ENCODE results near the gene CHD6.
A peak's percentile ranks its signal among the peaks of the same experiment; 100 is the strongest.

Gene CHD6

DNA sequence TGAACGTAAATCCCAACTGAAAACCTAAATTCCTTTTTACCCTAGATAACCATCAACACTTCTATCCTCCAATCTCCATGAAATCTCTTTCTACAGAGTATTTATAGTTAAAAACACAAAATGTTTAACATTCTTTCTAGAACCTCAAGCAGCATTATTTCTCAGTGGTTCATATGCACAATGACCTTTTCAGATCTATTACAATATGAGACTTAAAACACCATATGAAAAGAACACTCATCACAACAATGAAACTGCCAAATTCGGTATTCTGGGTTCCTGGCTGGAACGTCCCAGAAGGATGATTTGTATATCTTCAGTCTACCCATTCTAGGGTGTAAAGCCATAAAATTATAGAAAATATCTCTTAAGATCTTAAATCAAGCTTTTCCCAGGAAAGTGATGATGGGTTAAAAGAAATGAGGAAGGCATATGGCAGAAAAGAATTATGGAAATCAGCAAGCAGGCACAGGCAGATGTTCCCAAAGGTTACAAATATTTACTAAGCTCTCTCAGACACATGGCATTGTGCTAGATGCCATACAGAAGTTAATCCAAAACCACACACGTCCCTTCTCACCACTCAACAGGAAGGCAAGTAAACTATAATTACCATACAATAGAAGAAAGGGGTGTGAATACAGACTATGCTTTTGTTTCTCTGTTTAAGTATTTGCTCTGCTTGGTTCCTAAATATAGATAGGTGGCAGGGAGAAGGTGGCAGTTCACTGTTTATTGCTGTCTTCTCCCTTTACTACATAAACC lies 118.0 kb downstream of the CHD6 start:
- DNase-seq: no peak

DNA sequence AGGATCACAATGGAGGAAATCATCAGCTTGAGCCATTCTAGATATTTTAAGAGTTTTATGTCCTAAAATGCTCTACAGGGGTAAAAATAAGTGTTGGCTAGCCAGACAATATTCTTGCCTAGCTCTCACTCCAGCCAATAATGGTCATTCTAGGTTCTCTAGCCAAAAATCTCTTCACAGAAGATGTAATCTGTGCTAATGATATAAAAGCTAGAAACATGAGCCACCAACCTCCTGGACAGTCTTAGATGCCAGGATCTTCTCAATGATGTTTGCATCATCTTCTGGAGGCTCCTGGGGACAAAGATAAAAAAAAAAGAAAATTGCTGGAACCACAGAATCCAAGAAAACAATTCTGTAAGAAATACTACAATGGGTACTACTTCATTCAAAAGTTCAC lies 119.1 kb downstream of the CHD6 start:
- DNase-seq: no peak

DNA sequence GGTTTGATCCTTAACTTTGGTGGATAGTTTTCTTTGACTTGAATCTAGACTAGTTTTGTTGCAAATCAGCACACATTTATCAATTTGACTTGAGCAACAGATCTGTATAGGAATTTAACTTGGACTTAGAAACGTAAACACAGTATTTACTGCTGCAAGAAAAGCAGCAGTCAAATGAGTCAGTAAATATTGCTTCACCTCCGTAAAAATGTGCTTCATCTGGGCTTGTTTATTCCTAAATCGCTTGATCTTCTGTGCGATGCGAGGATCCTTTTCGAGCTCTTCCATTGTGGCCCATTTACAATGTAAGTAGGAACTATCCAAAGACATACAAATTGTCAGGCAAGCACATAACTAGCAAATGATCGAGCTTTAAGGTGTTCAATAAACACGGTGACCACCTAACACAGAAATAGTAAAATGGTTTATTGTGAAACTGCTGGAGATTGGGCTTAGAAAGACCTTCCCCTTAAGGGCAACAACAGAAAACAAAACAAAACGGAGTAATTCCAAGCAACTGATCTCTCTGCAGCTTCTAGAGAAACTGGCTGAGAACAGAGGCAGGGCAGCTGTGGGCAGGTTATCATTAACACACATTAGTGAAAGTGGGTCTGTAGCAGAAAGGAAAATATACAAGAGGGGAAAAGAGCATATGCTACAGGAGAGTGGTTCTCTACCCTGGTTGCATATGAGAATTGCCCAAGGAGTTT lies 120.8 kb downstream of the CHD6 start:
- DNase-seq: no peak

DNA sequence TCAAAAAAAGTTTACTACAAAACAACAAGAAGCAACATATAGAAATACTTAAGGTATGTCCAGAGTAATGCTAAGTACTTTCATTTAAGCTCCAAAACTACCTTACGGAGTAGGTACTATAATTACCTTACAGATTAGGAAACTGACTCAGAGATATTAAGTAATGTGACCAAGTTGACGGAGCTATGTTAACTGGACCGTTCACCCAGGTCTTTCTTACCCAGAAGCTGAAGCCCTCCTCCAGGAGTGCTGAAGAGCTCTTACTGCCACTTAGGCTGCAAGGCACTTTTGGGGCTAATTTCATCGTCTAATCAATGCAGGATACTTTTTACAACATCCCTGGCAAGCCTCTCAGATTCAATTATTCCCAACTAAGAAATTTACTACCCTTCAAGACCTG lies 123.7 kb downstream of the CHD6 start:
- peak; percentile 60 for DNase-seq

DNA sequence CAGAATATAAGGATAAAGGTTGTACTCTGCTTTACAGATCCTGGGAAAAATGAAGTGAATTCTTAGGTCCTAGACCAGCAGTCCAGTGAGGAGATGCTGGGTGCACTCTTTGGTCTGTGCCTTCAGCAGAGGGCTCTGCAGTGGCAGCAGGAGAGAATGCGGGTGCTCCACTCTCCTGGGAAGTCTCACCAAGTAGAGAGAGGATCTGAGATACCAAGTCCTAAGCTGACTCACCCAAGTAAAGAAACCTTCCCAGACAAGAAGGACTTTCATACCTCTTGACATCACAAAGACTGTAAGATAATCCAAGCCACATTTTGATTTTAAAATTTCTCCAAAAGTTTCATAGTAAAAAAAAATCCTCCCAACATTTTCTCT lies 134.6 kb downstream of the CHD6 start:
- no peak for DNase-seq

DNA sequence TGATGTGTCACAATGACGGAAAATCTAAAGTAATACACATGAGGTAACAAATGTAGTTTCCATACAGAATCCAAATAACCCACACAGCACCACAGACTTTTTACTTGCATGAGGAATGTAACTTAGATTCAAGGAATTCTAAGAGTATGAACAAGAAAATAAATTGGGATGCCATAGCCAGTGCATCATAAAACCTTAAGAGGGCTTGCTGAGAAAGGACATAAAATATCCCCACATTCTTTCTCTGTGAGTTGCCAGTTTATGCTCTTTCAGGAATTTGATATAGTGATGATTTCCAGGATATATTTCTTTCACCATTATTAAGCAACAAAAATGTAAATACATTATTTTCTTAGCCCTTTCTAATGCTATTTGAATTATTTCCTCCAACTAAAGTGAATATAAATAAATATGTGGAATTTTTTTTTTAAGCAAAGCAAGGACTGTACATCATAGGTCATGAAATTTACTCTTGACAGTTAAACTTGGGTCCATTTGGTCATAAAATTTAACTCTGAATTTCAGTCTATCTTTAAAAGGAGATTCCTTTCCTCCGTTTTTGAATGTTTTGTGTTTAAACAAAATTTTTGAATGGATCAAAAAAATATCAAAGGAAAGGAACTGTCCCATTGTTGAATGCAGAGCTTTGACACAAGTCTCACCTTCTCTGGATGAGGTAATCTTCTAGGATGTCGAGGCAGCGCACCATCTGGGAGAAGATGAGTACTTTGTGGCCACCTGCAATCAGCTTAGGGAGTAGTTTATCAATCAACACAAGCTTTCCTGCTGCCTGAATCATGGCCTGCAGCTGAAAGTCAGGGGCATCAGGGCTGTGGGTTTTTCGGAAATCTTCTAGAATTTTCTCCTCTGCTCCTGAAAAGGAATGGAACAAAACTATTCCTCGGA lies 135.3 kb downstream of the CHD6 start:
- DNase-seq: no peak

DNA sequence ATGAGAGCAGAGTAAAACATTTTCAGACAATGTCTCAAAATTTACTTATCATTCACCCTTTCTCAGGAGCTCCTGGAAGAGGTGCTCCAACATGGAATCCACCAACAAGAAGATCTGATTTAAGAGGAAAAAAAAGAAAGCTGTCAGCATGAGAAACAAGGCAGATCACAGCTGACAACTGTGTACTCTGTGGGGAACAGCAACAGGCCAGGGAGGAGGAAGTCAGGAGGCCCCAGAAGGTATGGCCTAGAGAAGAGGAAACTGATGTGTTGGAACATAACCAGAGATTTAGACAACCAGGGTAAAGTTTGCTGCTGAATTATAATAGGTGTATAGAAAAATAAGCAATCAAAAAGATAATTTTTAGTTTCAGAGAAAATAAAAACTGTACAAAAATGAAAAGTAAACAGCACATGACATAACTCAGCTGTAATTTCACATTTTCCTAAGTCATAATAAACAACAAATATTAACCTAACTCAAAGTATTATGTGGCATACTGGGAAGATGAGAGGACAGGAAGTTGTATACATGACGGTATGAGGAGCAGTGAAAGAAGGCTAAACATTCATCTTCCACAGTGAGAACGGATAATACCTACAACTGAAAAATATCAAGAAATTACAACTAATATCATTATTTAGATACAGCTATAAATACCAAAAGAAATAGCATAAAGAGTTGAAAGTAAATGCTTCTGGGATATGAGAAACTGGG lies 138.0 kb downstream of the CHD6 start:
- DNase-seq: no peak

DNA sequence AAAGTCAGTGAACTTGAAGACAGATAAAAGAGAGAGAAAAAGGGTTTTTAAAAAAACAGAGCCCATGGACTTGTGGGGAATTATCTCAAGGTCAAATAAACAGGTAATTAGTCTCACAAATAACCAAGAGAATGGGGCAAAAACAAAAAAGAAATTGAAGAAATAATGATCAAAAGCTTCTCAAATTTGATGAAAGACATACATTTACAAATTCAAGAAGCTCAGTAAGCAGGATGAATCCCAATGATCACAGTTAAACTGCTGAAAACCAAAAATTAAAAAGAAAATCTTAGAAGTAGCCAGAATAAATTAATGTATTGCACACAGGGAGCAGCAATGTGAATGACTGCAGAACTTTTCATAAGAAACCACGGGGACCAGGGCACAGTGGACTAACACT lies 139.1 kb downstream of the CHD6 start:
- no peak for DNase-seq

DNA sequence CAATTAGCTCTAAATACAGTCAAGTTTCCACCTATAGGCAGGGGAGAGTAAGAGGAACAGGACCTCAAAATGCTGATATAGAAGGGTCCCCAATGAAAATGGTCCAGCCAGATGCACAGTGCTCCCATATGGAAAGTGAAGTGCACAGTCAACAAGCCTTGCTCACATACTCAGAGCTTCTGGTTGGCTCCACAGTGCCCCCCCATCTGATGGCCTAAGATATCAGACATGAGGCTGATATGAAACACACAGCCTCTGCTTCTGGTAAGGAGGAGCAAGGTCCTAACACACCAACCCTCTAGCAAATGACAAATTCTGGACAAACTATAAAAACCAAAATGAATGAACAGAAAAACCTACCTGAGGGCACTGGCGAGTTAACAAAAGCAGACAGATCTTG lies 140.2 kb downstream of the CHD6 start:
- no peak for DNase-seq

DNA sequence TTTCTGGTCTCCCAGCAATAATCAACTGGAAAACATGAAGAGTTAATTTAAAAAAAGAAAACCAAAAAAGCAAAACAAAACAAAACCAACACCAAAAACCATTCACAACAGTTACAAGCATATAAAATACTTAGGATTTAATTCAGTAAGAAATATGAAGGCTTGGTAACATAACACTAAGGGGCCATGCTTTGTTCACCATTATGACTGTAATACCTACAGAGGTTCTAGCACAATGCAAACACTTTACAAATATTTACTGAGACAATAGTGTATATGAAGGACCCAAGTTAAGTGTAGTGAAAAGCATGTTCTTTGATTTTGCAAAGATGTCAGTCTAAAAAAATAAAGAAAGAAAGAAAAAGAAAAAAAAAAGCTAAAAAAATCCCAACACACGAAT lies 141.7 kb downstream of the CHD6 start:
- no peak for DNase-seq

DNA sequence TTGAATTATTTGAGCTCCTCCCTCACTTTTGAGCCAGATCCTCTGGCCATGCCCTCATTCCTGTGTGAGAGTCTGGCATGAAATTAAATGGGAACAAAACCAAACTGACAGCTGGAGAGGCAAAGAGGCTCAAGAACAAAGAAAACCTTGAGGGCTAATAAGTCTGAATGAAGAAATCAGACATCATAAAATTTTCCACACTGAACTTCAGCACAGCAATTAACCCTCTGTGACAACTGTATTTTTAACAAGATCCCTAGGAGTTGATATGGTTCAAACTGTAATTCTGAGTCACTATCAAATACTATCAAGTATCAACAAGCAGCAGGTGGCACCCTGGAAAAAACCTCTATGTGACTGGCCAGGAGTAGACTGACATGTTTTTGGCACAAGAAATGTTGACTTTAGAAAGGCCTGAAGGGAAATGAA lies 142.2 kb downstream of the CHD6 start:
- DNase-seq: peak; percentile 67

DNA sequence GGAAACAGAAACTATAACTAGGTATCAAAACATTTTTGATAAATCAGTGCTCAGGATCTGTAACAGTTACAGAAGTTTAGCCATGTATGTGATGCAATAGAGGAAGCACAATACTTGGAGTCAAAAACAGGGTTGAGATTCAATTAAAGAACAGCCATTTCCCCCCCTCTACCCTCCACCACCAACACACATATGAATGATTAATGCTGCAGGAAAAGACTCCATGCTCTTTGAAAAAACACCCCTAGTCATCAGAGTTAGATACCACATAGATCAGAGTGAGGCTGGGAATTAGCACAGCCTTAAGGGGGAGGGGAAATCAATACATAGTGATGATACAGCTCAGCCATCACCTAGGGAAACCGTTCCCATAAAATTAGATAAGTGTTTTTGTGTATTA lies 142.7 kb downstream of the CHD6 start:
- DNase-seq: no peak

DNA sequence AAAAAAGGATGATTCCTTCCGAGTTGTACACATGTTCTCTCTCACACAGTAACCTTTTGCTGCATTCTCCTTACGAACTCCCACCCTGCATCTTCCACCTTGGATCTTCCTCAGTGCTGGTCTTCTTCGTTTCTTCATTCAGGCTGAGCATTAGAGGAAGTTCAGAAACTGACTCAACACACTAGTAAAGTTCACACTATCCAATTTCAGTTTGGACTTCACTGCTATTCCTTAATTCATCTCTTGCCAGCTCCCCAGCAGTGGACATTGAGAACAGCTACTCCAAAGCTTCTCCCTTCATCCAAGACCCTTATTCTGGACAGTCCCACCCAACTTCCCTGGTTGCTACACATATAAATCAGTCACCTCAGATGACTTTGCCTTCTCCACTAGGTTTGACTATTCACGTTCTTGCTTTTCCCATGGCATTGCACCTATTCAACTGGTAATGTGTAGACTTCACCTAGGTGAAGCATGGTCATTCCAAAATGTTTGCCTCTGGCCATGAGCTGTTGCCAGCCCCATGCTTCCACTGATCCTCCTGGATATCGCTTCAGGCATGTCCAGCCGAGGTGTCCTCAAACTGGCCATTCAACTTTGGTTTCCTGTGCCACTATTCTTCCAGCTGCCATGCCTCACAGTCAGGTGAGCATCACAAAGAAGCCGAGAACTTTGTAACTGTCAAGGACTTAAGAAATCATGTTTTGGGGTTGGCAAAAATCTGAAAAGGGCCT lies 147.6 kb downstream of the CHD6 start:
- no peak for DNase-seq

DNA sequence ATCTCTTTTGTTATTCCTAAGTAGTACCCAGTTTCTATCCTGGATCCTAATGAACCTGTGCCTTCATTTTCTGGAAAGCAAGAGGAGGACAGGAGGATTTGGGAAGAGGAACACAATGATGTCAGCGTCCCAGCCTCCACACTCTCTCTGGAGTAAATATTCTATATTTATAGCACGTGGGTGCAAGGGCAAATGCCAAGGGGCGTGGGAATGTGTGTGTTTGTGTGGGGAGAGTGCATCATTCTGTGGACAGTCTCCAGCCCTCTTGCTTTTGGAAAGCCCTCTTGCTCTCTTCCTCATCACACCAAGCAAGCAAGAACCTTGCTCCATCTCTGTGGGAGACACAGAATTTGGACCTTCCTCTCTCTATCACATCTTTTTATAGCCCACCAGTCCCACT lies 148.3 kb downstream of the CHD6 start:
- no peak for DNase-seq

DNA sequence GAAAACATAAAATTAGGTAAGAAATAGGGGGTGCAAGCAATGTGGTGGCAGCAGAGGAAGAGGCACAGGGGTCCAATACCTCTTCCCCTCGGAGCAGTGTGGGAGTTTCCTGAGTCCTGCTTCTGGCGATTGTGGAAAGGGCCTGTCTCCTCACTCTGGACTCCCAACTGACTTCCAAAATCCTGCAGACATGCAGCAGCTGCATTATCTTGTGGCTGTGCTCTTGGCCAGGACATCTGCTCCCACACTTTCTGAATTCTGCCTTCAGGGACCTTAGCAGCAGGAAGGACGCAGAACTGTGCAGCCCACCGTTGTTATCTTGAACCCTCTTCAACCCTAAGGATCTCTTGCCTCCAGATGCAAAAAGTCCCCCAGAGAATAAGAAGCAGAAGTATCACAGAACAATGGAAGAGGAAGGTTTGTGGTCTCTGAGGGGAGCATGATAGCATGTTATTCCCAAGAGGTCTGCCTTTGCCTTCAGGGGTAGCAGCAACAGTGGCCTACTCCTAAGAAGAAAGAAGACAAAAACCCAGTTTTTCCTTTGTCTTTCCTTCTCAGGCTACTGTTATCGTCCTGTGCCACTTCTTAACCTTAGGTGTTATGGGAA lies 149.1 kb downstream of the CHD6 start:
- DNase-seq: no peak

DNA sequence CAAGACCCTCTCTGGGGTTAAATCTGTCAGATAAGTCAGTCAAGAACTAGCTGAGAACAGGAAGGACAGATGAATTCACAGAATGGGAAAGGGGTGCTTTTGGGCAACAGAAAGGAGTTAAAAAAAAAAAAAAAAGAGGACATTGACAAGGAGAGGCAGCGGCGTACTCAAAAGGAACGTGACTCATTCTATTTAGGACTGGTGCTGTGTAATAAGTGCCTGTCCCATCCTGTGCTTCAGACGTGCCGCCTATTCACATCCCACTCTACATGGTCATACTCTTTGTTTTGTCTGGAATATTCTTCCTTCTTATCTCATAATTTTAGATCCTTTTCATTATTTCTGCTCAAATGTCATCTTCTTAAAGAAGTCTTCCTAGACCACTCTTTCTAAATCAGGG lies 150.5 kb downstream of the CHD6 start:
- DNase-seq: no peak

DNA sequence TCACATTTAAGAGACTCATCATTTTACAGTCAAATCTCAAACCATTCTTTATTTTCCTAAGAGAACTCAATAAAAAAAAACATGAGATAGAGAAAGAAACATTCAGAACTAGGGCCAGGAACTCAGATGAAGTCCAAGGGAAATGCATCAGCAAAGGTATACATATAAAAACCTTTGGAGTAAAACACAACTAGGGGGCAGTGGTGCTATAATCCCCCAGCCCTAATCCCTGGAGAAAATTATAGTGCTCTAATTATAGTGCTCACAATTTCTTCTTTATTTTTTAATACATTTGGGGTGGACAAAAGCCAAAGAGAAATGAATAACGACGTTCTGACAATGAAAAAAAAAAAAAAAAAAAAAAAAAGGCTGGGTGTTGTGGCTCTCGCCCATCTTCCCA lies 151.0 kb downstream of the CHD6 start:
- no peak for DNase-seq

DNA sequence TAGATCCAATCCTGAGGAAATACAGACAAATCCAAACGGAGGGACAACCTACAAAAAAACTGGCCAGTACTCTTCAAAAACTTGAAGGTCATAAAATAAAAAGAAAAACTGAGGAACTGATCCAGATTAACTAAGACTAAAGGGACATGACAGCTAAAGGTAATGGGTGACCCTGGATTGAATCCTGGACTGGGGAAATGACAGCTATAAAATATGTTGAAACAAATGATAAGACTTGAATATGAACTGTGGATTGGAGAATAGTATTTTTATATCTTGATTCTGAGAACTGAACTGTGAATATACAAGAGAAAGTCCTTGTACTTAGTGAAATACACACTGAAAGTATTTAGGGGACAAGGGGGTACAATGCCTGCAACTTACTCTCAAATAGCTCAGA lies 154.6 kb downstream of the CHD6 start:
- no peak for DNase-seq

DNA sequence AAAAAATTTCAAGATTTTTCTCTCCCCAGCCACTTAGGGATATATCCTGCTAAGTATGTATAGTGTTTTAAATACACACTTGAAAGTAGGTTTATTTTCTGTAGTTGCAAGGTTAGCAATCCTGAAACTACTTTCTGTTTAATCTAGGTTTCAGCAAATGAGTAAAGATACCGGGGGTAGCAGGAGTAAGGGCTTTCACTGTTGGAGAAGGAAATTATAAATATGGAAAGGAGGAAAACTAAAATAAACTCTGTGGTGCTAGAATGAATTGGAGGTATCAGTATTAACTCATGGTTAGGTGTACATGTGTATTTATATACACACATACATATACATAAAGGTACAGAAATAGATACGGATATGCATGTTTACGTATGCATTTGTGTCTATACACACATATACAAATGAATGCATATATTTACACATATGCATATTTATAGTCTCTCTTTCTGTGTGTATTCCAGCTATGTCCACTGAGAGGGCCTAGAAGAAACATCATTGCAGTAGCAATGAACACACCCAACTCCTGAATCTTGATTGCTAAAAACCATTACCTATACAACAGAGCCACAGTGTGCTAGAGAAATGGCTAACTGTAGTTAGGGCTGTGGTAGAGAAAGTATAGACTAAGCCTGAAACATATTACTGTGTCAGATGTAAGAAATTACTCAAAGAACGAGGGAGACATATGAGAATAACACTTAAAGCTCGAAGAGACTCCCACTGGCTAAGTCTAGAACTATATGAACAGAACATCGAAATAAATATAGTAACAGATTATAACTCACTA lies 155.6 kb downstream of the CHD6 start:
- DNase-seq: no peak

DNA sequence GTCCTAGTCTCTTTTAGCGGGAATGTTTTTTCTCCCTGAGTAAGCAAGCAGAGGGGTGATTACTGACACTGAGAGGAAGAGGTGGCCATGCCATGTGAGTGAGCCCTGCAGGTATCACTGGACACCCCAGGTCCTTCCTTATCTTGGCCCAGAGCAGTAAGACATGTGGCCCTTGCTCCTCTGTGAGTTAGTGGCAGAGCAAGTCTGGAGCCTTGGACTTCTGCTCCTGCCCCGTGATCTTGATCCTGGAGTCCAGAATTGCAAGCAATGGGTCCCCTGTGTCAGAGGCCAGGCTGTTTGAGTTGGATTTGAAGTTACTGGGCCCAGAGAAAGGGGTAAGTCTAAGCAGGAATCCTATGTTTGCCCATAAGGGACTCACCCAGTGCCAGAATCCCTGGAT lies 159.4 kb downstream of the CHD6 start:
- no peak for DNase-seq
